Skeletal muscle cell (primary cell): ENCODE results near the gene ZNF407.

Experiments used
- DNase-seq: peaks from one replicate; pipeline ENCODE4 v3.0.0-alpha.2; 2010; ENCODE audit warnings: low read depth
- H3K4me3 ChIP-seq: 2 replicates; pipeline ENCODE4 v1.5.1; 2011; ENCODE audit warnings: low read depth, mild to moderate bottlenecking, control low read depth, low read length, moderate library complexity

The ZNF407 gene

GRCh38 chr18:74758995-74759394 is 161.3 kb downstream of the ZNF407 start:
- H3K4me3 ChIP-seq, result no peak overlapping the region
- DNase-seq, result no peak

- no peak for DNase-seq
- H3K4me3 ChIP-seq, result no peak overlapping the region
Observed at GRCh38 chr18:74760026-74760425, 162.4 kb downstream of the ZNF407 start.

- DNase-seq, result no peak
- no peak overlapping the region for H3K4me3 ChIP-seq
Observed at GRCh38 chr18:74760436-74760835, 162.8 kb downstream of the ZNF407 start.

GRCh38 chr18:74766251-74766650 is 168.6 kb downstream of the ZNF407 start:
- no peak for DNase-seq
- no peak overlapping the region for H3K4me3 ChIP-seq

- DNase-seq, result no peak
- no peak overlapping the region for H3K4me3 ChIP-seq
Observed at GRCh38 chr18:74768096-74768495, 170.4 kb downstream of the ZNF407 start.

GRCh38 chr18:74773171-74773624 is 175.5 kb downstream of the ZNF407 start:
- no peak overlapping the region for H3K4me3 ChIP-seq

GRCh38 chr18:74774486-74774885 is 176.8 kb downstream of the ZNF407 start:
- DNase-seq, result no peak
- H3K4me3 ChIP-seq, result no peak overlapping the region

More at GRCh38 chr18:74773171-74773624, 175.5 kb downstream of the ZNF407 start:
- no peak for DNase-seq

GRCh38 chr18:74775239-74775638 is 177.6 kb downstream of the ZNF407 start:
- peak; percentile 49 for DNase-seq

GRCh38 chr18:74778191-74778847 is 180.6 kb downstream of the ZNF407 start:
- no peak overlapping the region for H3K4me3 ChIP-seq
- DNase-seq, result no peak

More at GRCh38 chr18:74775239-74775638, 177.6 kb downstream of the ZNF407 start:
- no peak overlapping the region for H3K4me3 ChIP-seq

- no peak overlapping the region for H3K4me3 ChIP-seq
- DNase-seq, result no peak
Observed at GRCh38 chr18:74784752-74785151, 187.1 kb downstream of the ZNF407 start.

GRCh38 chr18:74785632-74786031 is 188.0 kb downstream of the ZNF407 start:
- no peak overlapping the region for H3K4me3 ChIP-seq
- no peak for DNase-seq

GRCh38 chr18:74788657-74789056 is 191.0 kb downstream of the ZNF407 start:
- no peak for DNase-seq
- H3K4me3 ChIP-seq, result no peak overlapping the region

- DNase-seq, result no peak
- no peak overlapping the region for H3K4me3 ChIP-seq
Observed at GRCh38 chr18:74789078-74789477, 191.4 kb downstream of the ZNF407 start.

- no peak for DNase-seq
- no peak overlapping the region for H3K4me3 ChIP-seq
Observed at GRCh38 chr18:74790451-74790850, 192.8 kb downstream of the ZNF407 start.

GRCh38 chr18:74791501-74792194 is 194.0 kb downstream of the ZNF407 start:
- no peak overlapping the region for H3K4me3 ChIP-seq
- no peak for DNase-seq

GRCh38 chr18:74793746-74794145 is 196.1 kb downstream of the ZNF407 start:
- no peak overlapping the region for H3K4me3 ChIP-seq
- DNase-seq, result no peak

- H3K4me3 ChIP-seq, result no peak overlapping the region
- DNase-seq, result no peak
Observed at GRCh38 chr18:74795751-74796150, 198.1 kb downstream of the ZNF407 start.

- no peak for DNase-seq
- no peak overlapping the region for H3K4me3 ChIP-seq
Observed at GRCh38 chr18:74796211-74796610, 198.5 kb downstream of the ZNF407 start.

GRCh38 chr18:74796841-74797576 is 199.3 kb downstream of the ZNF407 start:
- DNase-seq, result peak; percentile 28
- peak overlapping the region; percentile 15 for H3K4me3 ChIP-seq

- DNase-seq, result no peak
- no peak overlapping the region for H3K4me3 ChIP-seq
Observed at GRCh38 chr18:74797577-74798151, 200.0 kb downstream of the ZNF407 start.
